Mesenchymal stem cell (in vitro differentiated cells and primary cell): ENCODE results near the gene HSD17B14.
A peak's percentile ranks its signal among the peaks of the same experiment; 100 is the strongest.
"Not testable (repeated sequence)": the region's sequence is repeated elsewhere in the genome, so short reads cannot be mapped to it uniquely, and the experiment has no call there.

Experiments used
- DNase-seq: peaks from one replicate; pipeline ENCODE4 v3.0.0-alpha.2; 2013
- H2AFZ ChIP-seq: one replicate; pipeline ENCODE4 v1.6.1; 2013; ENCODE audit warnings: low read depth, mild to moderate bottlenecking, control low read depth, inconsistent platforms, low read length, moderate library complexity
- H2AK5ac ChIP-seq: 2 replicates; pipeline ENCODE4 v1.6.1; 2013; ENCODE audit warnings: low read length, moderate library complexity, mild to moderate bottlenecking, inconsistent platforms; ENCODE audit not compliant: severe bottlenecking
- H2BK120ac ChIP-seq: one replicate; pipeline ENCODE4 v1.6.1; 2013; ENCODE audit warnings: low read depth, mild to moderate bottlenecking, inconsistent platforms, low read length, moderate library complexity
- H2BK12ac ChIP-seq, 2 experiments: one replicate each; pipeline ENCODE4 v1.6.1; 2013; ENCODE audit warnings: inconsistent platforms in 2 of 2, low read length in 2 of 2, mild to moderate bottlenecking in 2 of 2, moderate library complexity in 2 of 2, control low read depth in 1 of 2
- H2BK15ac ChIP-seq: one replicate; pipeline ENCODE4 v1.6.1; 2013; ENCODE audit warnings: mild to moderate bottlenecking, low read depth, inconsistent platforms; ENCODE audit not compliant: poor library complexity, severe bottlenecking
- H2BK5ac ChIP-seq: 2 replicates; pipeline ENCODE4 v1.6.1; 2013; ENCODE audit warnings: low read depth, mild to moderate bottlenecking, low read length, control low read depth, inconsistent platforms; ENCODE audit not compliant: poor library complexity, severe bottlenecking
- H3K14ac ChIP-seq, 2 experiments: one replicate each; pipeline ENCODE4 v1.6.1; 2013; ENCODE audit warnings: inconsistent platforms in 2 of 2, low read length in 2 of 2, control low read depth in 1 of 2, mild to moderate bottlenecking in 1 of 2, moderate library complexity in 1 of 2
- H3K18ac ChIP-seq, 2 experiments: one replicate each; pipeline ENCODE4 v1.6.1; 2013; ENCODE audit warnings: inconsistent platforms in 2 of 2, low read length in 2 of 2, control low read depth in 1 of 2, low read depth in 1 of 2, mild to moderate bottlenecking in 1 of 2
- H3K23ac ChIP-seq, 2 experiments: one replicate each; pipeline ENCODE4 v1.6.1; 2013; ENCODE audit warnings: inconsistent platforms in 2 of 2, low read length in 2 of 2, mild to moderate bottlenecking in 2 of 2, moderate library complexity in 2 of 2, control low read depth in 1 of 2
- H3K27ac ChIP-seq: 2 replicates; pipeline ENCODE4 v1.5.1; 2013; ENCODE audit warnings: mild to moderate bottlenecking, moderate library complexity, low read length, control low read depth, inconsistent platforms; ENCODE audit not compliant: poor library complexity, severe bottlenecking
- H3K27me3 ChIP-seq, 2 experiments: 2 replicates each; pipeline versions ENCODE4 v1.6.1 to v1.7.0; 2013; ENCODE audit warnings: low read length in 2 of 2, mild to moderate bottlenecking in 2 of 2, moderate library complexity in 2 of 2, control low read depth in 1 of 2, inconsistent platforms in 1 of 2; ENCODE audit not compliant: control insufficient read depth in 1 of 2, insufficient read depth in 1 of 2
- H3K36me3 ChIP-seq, 2 experiments: 2 replicates each; pipeline versions ENCODE4 v1.6.1 to v1.7.0; 2013; ENCODE audit warnings: low read length in 2 of 2, control low read depth in 1 of 2, inconsistent platforms in 1 of 2, low read depth in 1 of 2, mild to moderate bottlenecking in 1 of 2; ENCODE audit not compliant: insufficient read depth in 2 of 2, control insufficient read depth in 1 of 2
- H3K4ac ChIP-seq, 2 experiments: one replicate each; pipeline ENCODE4 v1.6.1; 2013; ENCODE audit warnings: inconsistent platforms in 2 of 2, low read length in 2 of 2, mild to moderate bottlenecking in 2 of 2, moderate library complexity in 2 of 2, control low read depth in 1 of 2, low read depth in 1 of 2
- H3K4me1 ChIP-seq: 2 replicates; pipeline ENCODE4 v1.6.1; 2013; ENCODE audit warnings: low read depth, low read length, control low read depth; ENCODE audit not compliant: control insufficient read depth, insufficient read depth
- H3K4me2 ChIP-seq: 2 replicates; pipeline ENCODE4 v1.6.1; 2013; ENCODE audit warnings: low read length, mild to moderate bottlenecking, inconsistent platforms; ENCODE audit not compliant: poor library complexity, severe bottlenecking
- H3K4me3 ChIP-seq, 2 experiments: 2 replicates each; pipeline versions ENCODE4 v1.5.1 to v1.7.0; 2013; ENCODE audit warnings: low read length in 2 of 2, mild to moderate bottlenecking in 2 of 2, control low read depth in 1 of 2, low read depth in 1 of 2; ENCODE audit not compliant: insufficient read depth in 1 of 2
- H3K79me1 ChIP-seq: replicated peaks from 2 replicates; pipeline ENCODE4 v1.6.1; 2013; ENCODE audit warnings: mild to moderate bottlenecking, control low read depth, low read length, inconsistent platforms; ENCODE audit not compliant: poor library complexity, severe bottlenecking
- H3K9ac ChIP-seq: 2 replicates; pipeline ENCODE4 v1.7.0; 2013; ENCODE audit warnings: mild to moderate bottlenecking, low read length, moderate library complexity
- H3K9me3 ChIP-seq: 2 replicates; pipeline ENCODE4 v1.7.0; 2013; ENCODE audit warnings: mild to moderate bottlenecking, low read length; ENCODE audit not compliant: control insufficient read depth
- H4K8ac ChIP-seq: one replicate; pipeline ENCODE4 v1.6.1; 2013; ENCODE audit warnings: inconsistent platforms, mild to moderate bottlenecking, low read length, moderate library complexity
- H4K91ac ChIP-seq: one replicate; pipeline ENCODE4 v1.6.1; 2013; ENCODE audit warnings: mild to moderate bottlenecking, low read length, inconsistent platforms
- WGBS: methylation state at CpG from one replicate; pipeline ENCODE4 v1.1.7; 2013; ENCODE audit warnings: mixed read lengths; 5-methylcytosine and 5-hydroxymethylcytosine counted together

The HSD17B14 gene

DNA sequence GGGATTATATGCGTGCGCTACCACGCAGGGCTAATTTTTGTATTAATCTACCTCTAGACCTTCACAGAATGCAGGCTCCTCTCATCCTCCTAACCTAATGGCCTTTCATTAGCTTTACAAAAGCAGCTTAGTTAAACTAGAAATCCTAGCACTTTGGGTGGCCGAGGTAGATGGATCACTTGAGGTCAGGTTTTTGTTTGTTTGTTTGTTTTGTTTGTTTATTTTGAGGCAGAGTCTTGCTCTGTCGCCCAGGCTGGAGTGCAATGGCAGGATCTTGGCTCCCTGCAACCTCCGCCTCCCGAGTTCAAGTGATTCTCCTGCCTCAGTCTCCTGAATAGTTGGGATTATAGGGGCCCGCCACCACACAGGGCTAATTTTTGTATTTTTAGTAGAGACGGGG lies 43.4 kb upstream of the HSD17B14 start:
- H2BK5ac ChIP-seq, H2BK12ac ChIP-seq, H3K23ac ChIP-seq, H3K27me3 ChIP-seq, H4K91ac ChIP-seq, H2BK15ac ChIP-seq, H3K9me3 ChIP-seq, H3K18ac ChIP-seq, H3K4me3 ChIP-seq, H3K4ac ChIP-seq, H2AK5ac ChIP-seq, H2BK120ac ChIP-seq, H3K9ac ChIP-seq, H3K27ac ChIP-seq, H2AFZ ChIP-seq, H4K8ac ChIP-seq, H3K14ac ChIP-seq, H3K4me2 ChIP-seq: not testable (repeated sequence)
- WGBS: 79% methylated on average over 6 of the region's 9 CpGs
- peaks cover 12% of the 10 kb centered on the region for H3K4me1 ChIP-seq
- peaks cover 13% of the 10 kb centered on the region for H3K79me1 ChIP-seq
- peak; percentile 53 for DNase-seq
- H3K36me3 ChIP-seq: peaks cover 31 to 53% of the 10 kb centered on the region in 2 experiments

DNA sequence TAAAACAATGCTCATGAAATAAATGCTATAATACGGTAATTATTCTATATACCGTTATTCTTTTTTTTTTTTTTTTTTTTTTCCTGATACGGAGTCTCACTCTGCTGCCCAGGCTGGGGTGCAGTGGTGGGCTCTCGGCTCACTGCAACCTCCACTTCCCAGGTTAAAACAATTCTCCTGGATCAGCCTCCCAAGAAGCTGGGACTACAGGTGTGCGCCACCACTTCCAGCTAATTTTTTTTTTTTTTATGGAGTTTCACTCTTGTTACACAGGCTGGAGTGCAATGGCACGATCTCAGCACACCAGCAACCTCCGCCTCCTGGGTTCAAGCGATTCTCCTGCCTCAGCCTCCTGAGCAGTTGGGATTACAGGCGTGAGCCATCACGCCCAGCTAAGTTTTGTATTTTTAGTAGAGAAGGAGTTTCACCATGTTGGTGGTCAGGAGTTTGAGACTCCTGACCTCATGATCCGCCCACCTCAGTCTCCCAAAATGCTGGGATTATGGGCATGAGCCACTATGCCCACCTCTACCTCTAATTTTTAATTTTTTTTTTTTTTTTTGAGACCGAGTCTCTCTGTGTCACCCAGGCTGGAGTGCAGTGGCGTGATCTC lies 42.8 kb upstream of the HSD17B14 start:
- no peaks in the 10 kb centered on the region for H3K9me3 ChIP-seq
- H3K18ac ChIP-seq: no peak overlapping the region
- no peak overlapping the region for H2BK12ac ChIP-seq
- H4K8ac ChIP-seq: no peak overlapping the region
- no peak overlapping the region for H4K91ac ChIP-seq
- no peak overlapping the region for H2AK5ac ChIP-seq
- WGBS: 98% methylated on average over 12 of the region's 13 CpGs
- no peak overlapping the region for H3K9ac ChIP-seq
- H3K4me1 ChIP-seq: peaks cover 16% of the 10 kb centered on the region
- H3K27ac ChIP-seq: no peak overlapping the region
- peaks cover 13% of the 10 kb centered on the region for H3K79me1 ChIP-seq
- peaks cover 37 to 59% of the 10 kb centered on the region in 2 experiments for H3K36me3 ChIP-seq
- H2BK5ac ChIP-seq: no peak overlapping the region
- H3K27me3 ChIP-seq: no peaks in the 10 kb centered on the region
- H2BK120ac ChIP-seq: no peak overlapping the region
- H3K4ac ChIP-seq: no peak overlapping the region
- H3K14ac ChIP-seq: no peak overlapping the region
- no peak overlapping the region for H2BK15ac ChIP-seq
- no peak overlapping the region for H3K23ac ChIP-seq
- peak; percentile 56 for DNase-seq
- H3K4me2 ChIP-seq: no peak overlapping the region
- no peak overlapping the region for H2AFZ ChIP-seq
- no peak overlapping the region for H3K4me3 ChIP-seq

DNA sequence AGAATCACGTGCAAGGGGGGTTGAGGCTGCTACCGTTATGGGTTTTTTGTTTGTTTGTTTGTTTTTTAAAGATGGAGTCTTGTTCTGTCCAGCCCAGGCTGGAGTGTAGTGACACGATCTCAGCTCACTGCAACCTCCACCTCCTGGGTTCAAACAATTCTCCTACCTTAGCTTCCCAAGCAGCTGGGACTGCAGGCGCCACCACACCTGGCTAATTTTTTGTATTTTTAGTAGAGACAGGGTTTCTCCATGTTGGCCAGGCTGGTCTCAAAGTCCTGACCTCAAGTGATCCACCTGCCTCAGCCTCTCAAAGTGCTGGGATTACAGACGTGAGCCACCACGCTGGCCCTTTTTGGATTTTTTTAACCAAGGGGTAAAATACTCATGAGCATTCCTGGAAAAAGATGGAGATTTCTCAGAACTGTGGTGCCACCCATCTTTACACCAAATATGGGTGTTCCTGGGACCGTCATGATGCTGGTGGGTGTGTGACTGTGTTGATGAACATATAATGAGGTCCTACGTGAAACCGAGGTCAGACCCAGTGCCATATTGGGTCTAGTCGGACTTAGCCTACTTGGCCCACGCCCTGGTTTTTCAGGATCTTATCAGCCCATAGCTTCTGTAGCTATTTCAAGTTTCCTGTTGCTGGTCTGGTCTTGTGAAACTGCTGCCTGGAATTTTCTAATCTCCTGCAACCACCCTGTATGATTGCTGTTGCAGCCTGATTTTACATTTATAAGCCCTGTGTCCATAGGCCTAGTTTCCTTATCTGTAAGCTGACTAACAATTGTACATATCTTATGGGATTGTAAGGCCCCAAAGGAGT lies 42.1 kb upstream of the HSD17B14 start:
- H3K27me3 ChIP-seq: no peaks in the 10 kb centered on the region
- WGBS: 82% methylated on average over 10 of the region's 11 CpGs

GRCh38 chr19:48877855-48878195 lies 41.5 kb upstream of the HSD17B14 start:
- H3K23ac ChIP-seq: no peak overlapping the region
- no peak overlapping the region for H4K8ac ChIP-seq
- H3K27ac ChIP-seq: no peak overlapping the region
- H2AK5ac ChIP-seq: no peak overlapping the region
- no peak overlapping the region for H2AFZ ChIP-seq
- H2BK15ac ChIP-seq: no peak overlapping the region
- DNase-seq: peak; percentile 78
- no peak overlapping the region for H3K4me2 ChIP-seq
- no peaks in the 10 kb centered on the region for H3K9me3 ChIP-seq
- peaks cover 26% of the 10 kb centered on the region for H3K4me1 ChIP-seq
- no peak overlapping the region for H3K4ac ChIP-seq
- 97% methylated on average over 6 of the region's 6 CpGs for WGBS
- no peak overlapping the region for H2BK120ac ChIP-seq
- no peak overlapping the region for H4K91ac ChIP-seq
- no peak overlapping the region for H3K14ac ChIP-seq
- no peak overlapping the region for H2BK12ac ChIP-seq
- no peaks in the 10 kb centered on the region for H3K27me3 ChIP-seq
- H3K4me3 ChIP-seq: no peak overlapping the region
- H3K18ac ChIP-seq: no peak overlapping the region
- peaks cover 13% of the 10 kb centered on the region for H3K79me1 ChIP-seq
- H2BK5ac ChIP-seq: no peak overlapping the region
- H3K9ac ChIP-seq: peak overlapping the region; percentile 14
- peaks cover 48 to 69% of the 10 kb centered on the region in 2 experiments for H3K36me3 ChIP-seq

More for the DNA sequence above, 42.1 kb upstream of the HSD17B14 start:
- no peak overlapping the region for H3K4ac ChIP-seq
- peaks cover 23% of the 10 kb centered on the region for H3K4me1 ChIP-seq
- H4K91ac ChIP-seq: no peak overlapping the region
- peak; percentile 84 for DNase-seq
- H2AFZ ChIP-seq: no peak overlapping the region
- H3K14ac ChIP-seq: no peak overlapping the region
- H3K4me2 ChIP-seq: no peak overlapping the region
- H3K9ac ChIP-seq: peak overlapping the region; percentile 14
- H2BK120ac ChIP-seq: no peak overlapping the region
- H3K18ac ChIP-seq: no peak overlapping the region
- H3K27ac ChIP-seq: no peak overlapping the region
- no peak overlapping the region for H2AK5ac ChIP-seq
- H3K23ac ChIP-seq: no peak overlapping the region
- H3K36me3 ChIP-seq: peaks cover 44 to 66% of the 10 kb centered on the region in 2 experiments
- H4K8ac ChIP-seq: peak overlapping the region; percentile 41
- peaks cover 13% of the 10 kb centered on the region for H3K79me1 ChIP-seq
- no peaks in the 10 kb centered on the region for H3K9me3 ChIP-seq
- no peak overlapping the region for H2BK5ac ChIP-seq
- no peak overlapping the region for H2BK15ac ChIP-seq
- H2BK12ac ChIP-seq: no peak overlapping the region
- H3K4me3 ChIP-seq: no peak overlapping the region
